GM12801 (cell line): ENCODE data around the gene LMCD1.

Experiments
- TF ChIP-seq, protein P1 (sequence below): IDR thresholded peaks from one replicate; pipeline ENCODE4 v1.5.1; 2011; ENCODE audit warnings: control low read depth; ENCODE audit not compliant: insufficient read length; ENCODE audit errors: extremely low read depth

LMCD1 gene

DNA sequence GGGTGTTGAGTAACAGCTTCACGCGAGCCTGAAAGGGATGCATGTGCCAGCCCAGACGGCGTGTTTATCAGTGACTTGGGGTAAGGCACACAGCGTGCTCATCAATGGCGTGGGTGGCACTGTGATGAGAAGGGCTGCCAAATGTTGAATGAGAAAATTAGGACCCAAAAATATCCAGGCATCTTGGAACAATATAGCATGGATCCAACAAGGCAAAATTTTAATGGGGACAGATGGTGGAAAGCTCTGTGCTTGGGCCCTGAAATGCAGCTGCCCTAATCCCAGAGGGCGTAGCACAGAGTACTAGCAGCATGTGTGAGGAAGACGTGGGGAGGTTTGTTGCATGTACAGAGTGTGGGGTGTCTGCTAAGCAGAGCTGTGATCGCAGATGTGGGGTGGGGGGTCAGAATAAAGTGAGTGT is 94.1 kb downstream of the LMCD1 start:
- TF ChIP-seq, protein P1, sequence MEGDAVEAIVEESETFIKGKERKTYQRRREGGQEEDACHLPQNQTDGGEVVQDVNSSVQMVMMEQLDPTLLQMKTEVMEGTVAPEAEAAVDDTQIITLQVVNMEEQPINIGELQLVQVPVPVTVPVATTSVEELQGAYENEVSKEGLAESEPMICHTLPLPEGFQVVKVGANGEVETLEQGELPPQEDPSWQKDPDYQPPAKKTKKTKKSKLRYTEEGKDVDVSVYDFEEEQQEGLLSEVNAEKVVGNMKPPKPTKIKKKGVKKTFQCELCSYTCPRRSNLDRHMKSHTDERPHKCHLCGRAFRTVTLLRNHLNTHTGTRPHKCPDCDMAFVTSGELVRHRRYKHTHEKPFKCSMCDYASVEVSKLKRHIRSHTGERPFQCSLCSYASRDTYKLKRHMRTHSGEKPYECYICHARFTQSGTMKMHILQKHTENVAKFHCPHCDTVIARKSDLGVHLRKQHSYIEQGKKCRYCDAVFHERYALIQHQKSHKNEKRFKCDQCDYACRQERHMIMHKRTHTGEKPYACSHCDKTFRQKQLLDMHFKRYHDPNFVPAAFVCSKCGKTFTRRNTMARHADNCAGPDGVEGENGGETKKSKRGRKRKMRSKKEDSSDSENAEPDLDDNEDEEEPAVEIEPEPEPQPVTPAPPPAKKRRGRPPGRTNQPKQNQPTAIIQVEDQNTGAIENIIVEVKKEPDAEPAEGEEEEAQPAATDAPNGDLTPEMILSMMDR: no peak

DNA sequence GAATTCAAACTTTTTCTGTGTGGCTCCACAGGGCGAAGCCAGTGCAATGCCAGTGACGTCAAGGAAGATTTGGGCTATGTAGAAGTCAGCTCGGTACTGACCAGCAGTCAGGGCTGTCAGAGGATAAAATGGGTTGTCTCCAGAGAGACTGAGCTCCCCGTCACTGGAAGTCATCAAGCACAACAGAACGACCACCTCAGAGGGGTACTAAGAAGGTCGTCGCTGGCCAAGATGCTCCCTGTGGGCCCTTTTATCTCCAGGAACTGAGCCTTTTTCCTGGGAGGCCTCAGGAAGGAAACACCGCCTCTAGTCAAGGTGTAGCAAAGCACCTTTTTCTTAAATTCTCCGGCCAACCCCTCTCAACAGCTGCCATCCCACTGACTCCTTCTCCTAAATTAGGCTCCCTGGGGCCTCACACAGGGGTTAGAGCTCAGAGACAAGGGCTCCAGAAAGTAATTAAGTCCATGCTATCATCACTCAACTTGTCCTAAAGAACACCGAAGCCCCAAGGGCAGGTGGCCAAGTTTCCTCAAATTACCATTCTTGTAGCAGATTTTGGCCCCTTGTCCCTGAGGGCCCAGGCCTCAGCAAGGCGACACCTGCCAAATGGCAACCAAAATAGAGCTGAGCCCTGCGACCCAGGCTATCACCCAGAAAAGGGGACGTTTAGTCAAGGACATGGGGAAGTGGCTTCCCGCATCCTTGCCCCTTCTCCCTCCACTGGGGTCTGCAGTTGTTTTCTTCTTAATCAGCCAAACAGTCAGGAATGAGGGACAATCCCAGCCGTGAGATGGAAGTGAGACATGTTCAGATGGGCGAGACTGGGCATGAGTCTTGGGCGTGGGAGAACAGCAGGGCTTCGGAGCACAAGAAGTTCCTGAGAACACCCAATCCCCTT is 94.9 kb downstream of the LMCD1 start:
- TF ChIP-seq, protein P1: no peak

DNA sequence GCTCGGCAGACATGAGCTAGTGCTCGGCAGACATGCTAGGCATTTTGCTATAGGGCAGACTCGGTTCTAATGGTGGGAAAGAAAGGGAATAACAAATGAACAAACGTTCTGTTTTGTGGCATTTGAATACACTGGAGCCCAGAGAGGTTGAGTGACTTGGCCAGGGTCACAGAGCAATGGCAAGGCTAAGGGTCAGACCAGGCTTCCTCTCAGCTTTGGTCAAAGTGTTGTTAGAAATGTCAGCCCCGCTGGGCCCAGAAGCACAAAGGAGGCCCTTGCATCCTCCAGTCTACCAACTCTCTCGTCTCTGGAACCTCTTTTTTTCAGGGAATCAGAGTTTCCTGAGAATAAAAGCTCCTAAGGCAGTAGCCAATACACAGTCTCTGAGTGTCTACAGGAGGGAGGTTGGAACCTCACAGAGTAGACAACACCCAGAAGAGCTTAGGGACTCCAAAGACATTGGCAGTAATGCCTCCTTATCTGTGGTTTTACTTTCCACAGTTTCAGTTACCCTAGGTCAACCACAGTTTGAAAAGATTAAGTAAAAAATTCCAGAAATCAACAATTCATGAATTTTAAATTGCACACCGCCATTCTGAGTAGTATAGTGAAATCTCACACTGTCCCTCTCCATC is 95.7 kb downstream of the LMCD1 start:
- TF ChIP-seq, protein P1: no peak

DNA sequence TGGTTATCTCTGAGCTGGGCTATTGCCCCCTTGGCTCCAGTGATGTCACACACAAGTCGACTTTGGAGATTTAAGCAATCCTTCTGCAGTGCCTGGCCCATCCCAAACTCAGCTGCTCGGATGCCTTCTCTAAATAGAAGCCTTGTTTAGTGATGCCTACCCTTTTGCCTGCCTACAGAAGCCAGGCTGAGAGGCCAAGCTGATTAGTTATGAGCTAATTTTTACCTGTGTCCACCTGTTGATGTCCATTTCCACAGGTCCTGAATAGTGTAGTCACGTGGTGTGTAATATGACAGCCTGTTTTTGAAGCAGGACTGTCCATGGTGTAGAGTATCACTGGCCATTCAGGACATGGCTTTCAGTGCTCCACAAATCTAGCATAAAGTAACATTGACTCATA is 97.5 kb downstream of the LMCD1 start:
- TF ChIP-seq, protein P1: no peak

DNA sequence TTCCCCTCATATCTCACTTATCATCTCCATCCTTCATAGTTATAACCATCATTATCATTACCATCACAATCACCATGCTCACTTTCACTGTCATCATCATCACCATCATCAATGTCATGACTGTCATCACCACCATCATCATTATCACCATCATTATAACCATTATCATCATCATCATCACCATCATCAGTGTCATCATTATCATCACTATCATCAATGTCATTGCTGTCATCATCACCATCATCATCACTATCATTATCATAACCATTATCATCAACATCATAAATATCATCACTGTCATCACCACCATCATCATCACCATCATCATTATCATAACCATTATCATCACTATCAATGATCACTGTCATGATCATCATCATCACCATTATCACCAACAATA is 98.8 kb downstream of the LMCD1 start:
- TF ChIP-seq, protein P1: no peak

DNA sequence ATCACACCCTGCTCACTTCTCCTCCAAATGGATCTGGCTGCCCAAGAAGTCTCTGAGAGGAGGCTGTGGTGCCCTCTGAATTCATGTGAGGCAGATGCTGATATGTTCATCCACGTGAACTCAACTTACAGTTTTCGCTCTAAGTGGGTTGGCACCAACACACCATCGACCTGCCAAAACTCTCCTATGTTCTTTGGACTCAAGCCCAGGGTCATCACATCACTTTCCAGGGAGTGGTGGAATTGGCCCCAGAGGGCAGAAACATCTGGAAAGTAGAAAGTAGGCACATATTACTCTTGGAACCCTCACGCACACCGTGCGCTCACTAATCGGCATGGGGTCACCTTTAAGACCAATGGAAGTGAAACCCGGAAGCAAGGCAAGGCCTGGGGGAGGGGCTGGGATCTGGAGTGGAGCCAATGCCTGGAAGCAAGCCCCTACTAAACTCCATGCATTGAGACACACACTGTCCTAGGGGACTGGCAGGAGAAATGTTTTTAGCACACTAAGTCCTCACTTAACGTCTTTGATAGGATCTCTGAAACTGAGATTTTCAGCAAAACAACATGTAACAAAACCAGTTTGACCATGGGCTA is 101.6 kb downstream of the LMCD1 start:
- TF ChIP-seq, protein P1: no peak

DNA sequence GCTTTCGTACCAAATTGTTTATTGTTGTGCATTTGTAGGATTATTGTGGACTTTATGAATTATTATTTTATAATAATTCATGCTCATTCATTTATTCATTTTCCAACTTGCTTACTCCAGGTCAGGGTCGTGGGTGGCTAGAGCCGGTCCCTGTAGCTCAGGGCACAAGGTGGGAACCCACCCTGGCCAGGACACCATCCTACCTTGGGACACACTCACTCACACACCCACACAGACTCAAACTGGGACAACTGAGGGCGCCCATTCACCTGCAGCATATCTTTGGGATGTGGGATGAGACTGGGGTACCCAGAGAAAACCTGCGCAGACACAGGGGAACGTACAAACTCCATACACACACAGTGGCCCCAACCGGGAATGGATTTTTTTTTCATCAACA is 102.4 kb downstream of the LMCD1 start:
- TF ChIP-seq, protein P1: no peak
